B cell (primary cell): ENCODE data around the gene ZNF692. TPM values are rescaled to one million over a fixed set of nuclear protein-coding genes. Genes with fewer than 3 reads are reported as not detected.

ENCODE experiments used
- ATAC-seq: fragments of 200-7000 bp; cut with Tn5 transposase; one replicate; pipeline ENCODE4 v1.10.0; 2021; ENCODE audit warnings: low read depth, mild to moderate bottlenecking, moderate number of reproducible peaks, moderate library complexity
- CTCF ChIA-PET: fragments of 350-600 bp; sonication (Branson Sonifier 250); formaldehyde crosslinking; loops from one replicate; lab custom pipeline; 2021; ENCODE audit warnings: antibody characterized with exemption, inconsistent platforms; lab: Charles Lee
- POLR2A ChIA-PET: fragments of 350-600 bp; sonication (Branson Sonifier 250); formaldehyde crosslinking; loops from one replicate; lab custom pipeline; 2021; ENCODE audit warnings: antibody characterized with exemption; lab: Charles Lee
- DNase-seq: peaks from one replicate; pipeline ENCODE4 v3.0.0; 2013
- H2AFZ ChIP-seq: 2 replicates; pipeline ENCODE4 v1.6.1; 2012; ENCODE audit warnings: mild to moderate bottlenecking, low read depth, low read length; ENCODE audit not compliant: insufficient read depth, poor library complexity, severe bottlenecking
- H3K27ac ChIP-seq, 2 donors: 1 replicate in 1 of 2; 2 replicates in 1 of 2; pipeline ENCODE4 v1.5.1; 2012 to 2013; ENCODE audit warnings: low read length in 2 of 2, mild to moderate bottlenecking in 2 of 2, moderate library complexity in 1 of 2
- H3K27me3 ChIP-seq, 4 experiments: fragments of 200-600 bp in 1 of 4; sonication (generic) in 1 of 4; replicated peaks in 1 of 4; 1 replicate in 2 of 4; 2 replicates in 2 of 4; pipeline versions ENCODE4 v1.6.1 to v1.7.0; 2013 to 2016; ENCODE audit warnings: low read length in 3 of 4, mild to moderate bottlenecking in 2 of 4, mixed read lengths in 1 of 4, moderate library complexity in 1 of 4; ENCODE audit not compliant: insufficient read depth in 4 of 4, control insufficient read depth in 3 of 4; ENCODE audit errors: control extremely low read depth in 1 of 4
- H3K36me3 ChIP-seq, 2 experiments: replicated peaks in 1 of 2; 1 replicate in 1 of 2; 2 replicates in 1 of 2; pipeline versions ENCODE4 v1.6.1 to v1.7.1; 2013; ENCODE audit warnings: low read length in 1 of 2; ENCODE audit not compliant: insufficient read depth in 2 of 2, control insufficient read depth in 1 of 2; ENCODE audit errors: control extremely low read depth in 1 of 2, extremely low read depth in 1 of 2
- H3K4me1 ChIP-seq, 2 donors: fragments of 200-600 bp in 1 of 2; sonication (generic) in 1 of 2; 1 replicate in 1 of 2; 2 replicates in 1 of 2; pipeline versions ENCODE4 v1.5.1 to v1.6.1; 2013 to 2017; ENCODE audit warnings: low read length in 2 of 2; ENCODE audit not compliant: control insufficient read depth in 2 of 2, insufficient read depth in 2 of 2
- H3K4me2 ChIP-seq: replicated peaks from 2 replicates; pipeline ENCODE3; 2012; ENCODE audit warnings: mild to moderate bottlenecking, low read depth, low read length; ENCODE audit not compliant: poor library complexity, severe bottlenecking
- H3K4me3 ChIP-seq, 5 experiments: fragments of 200-600 bp in 1 of 5; sonication (generic) in 1 of 5; 1 replicate in 3 of 5; 2 replicates in 2 of 5; pipeline versions ENCODE4 v1.5.1 to v1.7.0; 2011 to 2016; ENCODE audit warnings: low read length in 4 of 5, mild to moderate bottlenecking in 4 of 5, low read depth in 2 of 5, control low read depth in 1 of 5, moderate library complexity in 1 of 5; ENCODE audit not compliant: insufficient read depth in 1 of 5; ENCODE audit errors: control extremely low read depth in 1 of 5, extremely low read depth in 1 of 5
- H3K79me2 ChIP-seq: fragments of 200-600 bp; sonication (generic); one replicate; pipeline ENCODE4 v1.6.0; 2016; ENCODE audit warnings: low read length; ENCODE audit not compliant: control insufficient read depth, insufficient read depth
- H3K9ac ChIP-seq: fragments of 200-600 bp; sonication (generic); 2 replicates; pipeline ENCODE4 v1.6.1; 2017; ENCODE audit warnings: mild to moderate bottlenecking, low read length, moderate library complexity
- H3K9me3 ChIP-seq, 3 donors: one replicate each; pipeline versions ENCODE4 v1.6.1 to v1.7.1; 2013; ENCODE audit warnings: low read length in 2 of 3; ENCODE audit not compliant: control insufficient read depth in 2 of 3, insufficient read depth in 1 of 3; ENCODE audit errors: control extremely low read depth in 1 of 3
- H4K20me1 ChIP-seq: 2 replicates; pipeline ENCODE4 v1.6.0; 2012; ENCODE audit warnings: mild to moderate bottlenecking, low read length; ENCODE audit not compliant: insufficient read depth, control insufficient read depth, poor library complexity, severe bottlenecking
- H3K27ac Mint-ChIP-seq: one replicate; pipeline ENCODE4 v1.8.0; 2021; ENCODE audit warnings: mixed read lengths
- H3K27me3 Mint-ChIP-seq: one replicate; pipeline ENCODE4 v1.8.0; 2021; ENCODE audit warnings: mixed read lengths
- H3K4me1 Mint-ChIP-seq: one replicate; pipeline ENCODE4 v1.8.0; 2021; ENCODE audit warnings: mixed read lengths
- H3K4me3 Mint-ChIP-seq: one replicate; pipeline ENCODE4 v1.8.0; 2021; ENCODE audit warnings: mixed read lengths
- H3K9me3 Mint-ChIP-seq: one replicate; pipeline ENCODE4 v1.8.0; 2022; ENCODE audit warnings: mixed read lengths; ENCODE audit not compliant: insufficient read depth
- CTCF ChIP-seq: fragments of 200-600 bp; IDR thresholded peaks from one replicate; pipeline ENCODE4 v1.8.0; 2022; ENCODE audit warnings: antibody characterized with exemption, mild to moderate bottlenecking
- EZH2 ChIP-seq: IDR thresholded peaks from 2 replicates; pipeline ENCODE4 v1.6.1; 2012; ENCODE audit warnings: borderline replicate concordance, low read depth, mild to moderate bottlenecking, moderate library complexity, low read length; ENCODE audit not compliant: insufficient read depth, poor library complexity, severe bottlenecking
- WGBS: methylation state at CpG from one replicate; pipeline ENCODE4 v1.1.5; 2013; ENCODE audit warnings: missing lambda C conversion rate; ENCODE audit not compliant: insufficient coverage; 5-methylcytosine and 5-hydroxymethylcytosine counted together
- intact Hi-C: fragments of 100-400 bp; cut with micrococcal nuclease; formaldehyde crosslinking; loops from one replicate; pipeline ENCODE4 v1.10.0; 2022
- polyA plus RNA-seq: library from polyadenylated mRNA; depleted of rRNA; stranded (reverse); fragments of >200 nt; gene quantifications from 2 replicates; pipeline ENCODE4 v1.2.3, GENCODE V29; 2012
- small RNA-seq: library from RNA; depleted of rRNA; stranded (forward); fragments of <200 nt; gene quantifications from one replicate; pipeline ENCODE3, GENCODE V24; 2012; ENCODE audit warnings: low replicate concordance, low read depth; ENCODE audit not compliant: insufficient read length
- total RNA-seq, 2 donors: library from RNA; stranded (reverse); fragments of 120-200 nt in 1 of 2; gene quantifications; 1 replicate in 1 of 2; 2 replicates in 1 of 2; pipeline versions ENCODE4 v1.2.3 to v1.2.4, GENCODE V29; 2013 to 2022

ZNF692 gene
- total and polyA plus RNA-seq, 2 donors (not counting 1 experiment from before 2014, with no cell fraction given) = 56.9 to 157 TPM

GRCh38 chr1:248802454-248802853 is 56.4 kb downstream of the ZNF692 start:
- Histone ChIP-seq H3K36me3 (no peaks in the 10 kb centered on the region), H3K9ac (no peak overlapping the region), H3K27me3 (no peaks in the 10 kb centered on the region), H3K4me3 (no peak overlapping the region), H3K79me2 (peaks cover 12% of the 10 kb centered on the region), H4K20me1 (no peaks in the 10 kb centered on the region), H3K9me3 (peaks cover 3 to 55% (median 21%) of the 10 kb centered on the region in 3 donors), H2AFZ (no peak overlapping the region), H3K27ac (peak overlapping the region in 1 of 2 donors; percentile 65), H3K4me2 (no peak overlapping the region), H3K4me1 (peaks cover 57 to 62% of the 10 kb centered on the region in 2 donors)
- H3K27ac Mint-ChIP-seq = peak overlapping the region; percentile 15
- no peak overlapping the region for H3K4me3 Mint-ChIP-seq
- peaks cover 7% of the 10 kb centered on the region for H3K9me3 Mint-ChIP-seq
- no peak for DNase-seq
- intact Hi-C loops = no loop called here
- ChIA-PET POLR2A (no interaction called here), CTCF (no interaction called here)
- peaks cover 56% of the 10 kb centered on the region for H3K4me1 Mint-ChIP-seq
- no peak for TF ChIP-seq CTCF
- TF ChIP-seq EZH2 = no peak
- no peaks in the 10 kb centered on the region for H3K27me3 Mint-ChIP-seq
- 99% methylated on average over 6 of the region's 6 CpGs for WGBS
- no peak for ATAC-seq

GRCh38 chr1:248800459-248800858 is 58.4 kb downstream of the ZNF692 start:
- Mint-ChIP-seq H3K27me3 (no peaks in the 10 kb centered on the region), H3K4me1 (peaks cover 48% of the 10 kb centered on the region), H3K9me3 (peaks cover 13% of the 10 kb centered on the region), H3K4me3 (peak overlapping the region; percentile 8), H3K27ac (peak overlapping the region; percentile 16)
- H3K9me3 ChIP-seq = peaks cover 7 to 54% (median 24%) of the 10 kb centered on the region in 3 donors
- H3K4me2 ChIP-seq = peak overlapping the region; percentile 47
- H3K27ac ChIP-seq = peak overlapping the region in 1 of 2 donors; percentile 45
- ChIA-PET POLR2A (no interaction called here), CTCF (interaction anchor here (0.7 to 2.3 kb wide), 3 partner anchors 22 to 179 kb away, joined by 3 to 9 read pairs (median 3); no protein-coding TSS in a partner anchor)
- H3K79me2 ChIP-seq = peaks cover 12% of the 10 kb centered on the region
- TF ChIP-seq EZH2 = no peak
- no peak for TF ChIP-seq CTCF
- H3K36me3 ChIP-seq = no peaks in the 10 kb centered on the region
- no peaks in the 10 kb centered on the region for H3K27me3 ChIP-seq
- ATAC-seq (no peak), DNase-seq (no peak)
- H3K9ac ChIP-seq = peak overlapping the region; percentile 30
- intact Hi-C loops = no loop called here
- no peaks in the 10 kb centered on the region for H4K20me1 ChIP-seq
- WGBS = no CpG with 5 or more reads among the region's 3 CpGs
- no peak overlapping the region for H2AFZ ChIP-seq
- H3K4me1 ChIP-seq = peaks cover 40 to 45% of the 10 kb centered on the region in 2 donors
- peak overlapping the region in 1 of 5 experiments; percentile 18 for H3K4me3 ChIP-seq

Small RNAs within 50 kb of the gene (small RNA-seq; reads per million reads assigned to genes)
- gene MIR3124 = not detected

Other genes with a start within 250 kb of the ZNF692 start
- 3.6 and 4.9 TPM in 2 replicates for gene OR2T11, start 224.0 kb downstream of the ZNF692 start, total RNA-seq
- 0.07 and 0.12 TPM in 2 replicates for gene OR2T11, start 224.0 kb downstream of the ZNF692 start, polyA plus RNA-seq
- gene OR2T35, start 213.8 kb downstream of the ZNF692 start, total RNA-seq = 0.30 and 0.39 TPM in 2 replicates
- gene OR2T35, start 213.8 kb downstream of the ZNF692 start, polyA plus RNA-seq = 0.10 TPM in 1 of 2 replicates, not detected in the other
- gene OR2T27, start 203.6 kb downstream of the ZNF692 start, total RNA-seq = not detected in 2 replicates
- gene OR2T27, start 203.6 kb downstream of the ZNF692 start, polyA plus RNA-seq = 0.10 TPM in 1 of 2 replicates, not detected in the other
- not detected in 2 replicates for gene OR14I1, start 156.3 kb downstream of the ZNF692 start, total RNA-seq
- not detected in 2 replicates for gene OR14I1, start 156.3 kb downstream of the ZNF692 start, polyA plus RNA-seq
- not detected in 2 replicates for gene LYPD8, start 103.3 kb downstream of the ZNF692 start, total RNA-seq
- gene LYPD8, start 103.3 kb downstream of the ZNF692 start, polyA plus RNA-seq = 0.10 TPM in 1 of 2 replicates, not detected in the other
- 35.7 and 36.5 TPM in 2 replicates for gene SH3BP5L, start 33.2 kb downstream of the ZNF692 start, total RNA-seq
- 19.2 and 23.2 TPM in 2 replicates for gene SH3BP5L, start 33.2 kb downstream of the ZNF692 start, polyA plus RNA-seq
- 56.3 and 62.2 TPM in 2 replicates for gene ZNF672, start 20.9 kb downstream of the ZNF692 start, total RNA-seq
- 46.4 and 82.4 TPM in 2 replicates for gene ZNF672, start 20.9 kb downstream of the ZNF692 start, polyA plus RNA-seq
- gene PGBD2, start 47.1 kb upstream of the ZNF692 start, total RNA-seq = 27.7 and 29.2 TPM in 2 replicates
- 13.3 and 14.3 TPM in 2 replicates for gene PGBD2, start 47.1 kb upstream of the ZNF692 start, polyA plus RNA-seq